HG02973 (cell line): Measurements from ENCODE around the gene MCRIP2.

ENCODE experiments used
- ATAC-seq: cut with Tn5 transposase; IDR thresholded peaks from one replicate; pipeline ENCODE4 v1.9.1; 2021; ENCODE audit warnings: moderate library complexity; ENCODE audit not compliant: unreplicated experiment

The MCRIP2 gene

DNA sequence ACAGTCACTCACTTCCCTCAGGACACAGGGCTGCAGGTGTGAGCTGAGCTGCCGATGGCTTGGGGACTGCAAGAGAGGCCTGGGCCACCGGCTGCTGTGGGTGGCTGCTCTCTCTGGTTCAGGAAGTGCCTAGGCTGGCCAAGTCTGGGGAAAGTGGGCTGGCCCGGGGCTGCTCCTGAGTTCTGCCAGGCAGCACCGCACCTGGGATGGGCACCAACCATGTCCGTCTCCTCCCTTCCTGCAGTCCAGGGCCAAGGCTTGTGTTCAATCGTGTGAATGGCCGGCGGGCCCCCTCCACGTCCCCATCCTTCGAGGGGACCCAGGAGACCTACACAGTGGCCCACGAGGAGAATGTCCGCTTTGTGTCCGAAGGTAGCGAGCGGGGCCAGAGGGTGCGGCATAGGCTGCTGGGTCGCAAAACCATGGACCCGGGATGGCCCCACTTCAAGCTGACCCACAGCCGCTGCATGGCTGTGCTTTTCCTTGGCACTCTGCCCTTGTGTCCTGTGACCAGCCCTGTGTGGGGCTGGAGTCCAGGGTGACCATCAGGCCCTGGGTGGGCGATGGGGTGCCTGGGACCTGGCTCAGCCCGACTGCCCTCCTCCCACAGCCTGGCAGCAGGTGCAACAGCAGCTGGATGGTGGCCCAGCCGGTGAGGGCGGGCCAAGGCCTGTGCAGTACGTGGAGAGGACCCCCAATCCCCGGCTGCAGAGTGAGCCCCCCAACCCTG, 5.7 kb downstream of the MCRIP2 start:
- no peak for ATAC-seq

- no peak for ATAC-seq
These were observed 6.6 kb downstream of the MCRIP2 start for GRCh38 chr16:648071-648780.

DNA sequence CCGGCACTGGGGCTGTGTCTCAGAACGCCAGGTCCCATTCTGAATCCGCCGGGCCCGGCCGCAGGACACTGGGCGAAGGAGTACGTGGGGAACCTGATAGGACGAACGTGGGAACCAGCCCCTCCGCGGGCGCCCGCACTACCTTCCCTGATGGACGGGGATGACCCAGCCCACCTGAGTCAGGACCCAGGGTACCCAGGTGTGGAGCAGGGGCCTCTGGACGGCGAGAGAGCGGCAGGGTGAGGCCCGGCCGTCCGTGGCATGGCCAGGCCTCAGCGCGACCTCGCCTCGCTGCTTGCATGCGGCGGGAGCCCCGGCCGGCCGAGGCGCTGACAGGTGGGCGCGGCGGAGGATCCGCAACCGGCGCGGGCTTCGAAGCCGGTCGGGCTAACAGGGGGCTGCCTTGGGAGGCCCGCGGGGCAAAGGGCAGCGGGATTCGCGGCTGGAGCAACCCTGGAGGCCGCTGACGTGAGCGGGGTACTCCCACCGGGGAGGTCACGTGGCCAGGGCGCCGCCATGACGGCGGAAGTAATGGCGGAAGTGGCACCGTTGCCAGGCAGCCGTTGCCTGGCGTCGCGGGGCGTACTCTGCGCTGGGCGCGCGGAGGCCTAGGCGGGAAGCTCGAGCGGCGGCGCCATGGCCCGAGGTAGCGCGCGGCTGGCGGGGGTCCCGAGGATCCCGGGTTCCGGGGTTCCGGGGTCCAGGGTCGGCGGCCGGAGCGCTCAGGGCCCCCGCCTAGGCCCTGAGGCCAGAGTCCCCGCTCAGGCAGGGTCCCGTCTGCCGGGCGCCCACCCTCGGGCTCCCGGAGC, 7.4 kb downstream of the MCRIP2 start, which contains the start of gene WDR90:
WDR90 (plus strand) TSS at position 585 of the 809 bp plus-strand sequence; CDS start at position 637, 52 bp downstream.
- peak; percentile 52 for ATAC-seq

DNA sequence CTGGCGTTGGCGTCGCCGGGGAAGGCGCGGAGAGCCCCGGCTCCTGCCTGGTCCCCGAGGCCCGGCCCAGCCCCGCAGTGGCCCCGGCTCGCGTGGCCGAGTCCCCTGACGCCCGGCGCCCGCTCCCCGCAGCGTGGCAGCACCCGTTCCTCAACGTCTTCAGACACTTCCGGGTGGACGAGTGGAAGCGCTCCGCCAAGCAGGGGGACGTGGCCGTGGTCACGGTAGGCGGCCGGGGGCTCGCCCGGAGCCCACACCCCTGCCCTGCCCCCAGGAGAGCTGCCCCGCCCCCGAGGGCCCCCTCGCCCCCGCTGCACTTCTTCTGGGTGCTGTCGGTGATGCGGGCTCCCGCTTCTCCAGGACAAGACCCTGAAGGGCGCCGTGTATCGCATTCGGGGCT, 8.0 kb downstream of the MCRIP2 start:
- peak; percentile 1 for ATAC-seq

- ATAC-seq: no peak
These were observed 10.2 kb downstream of the MCRIP2 start for GRCh38 chr16:651844-652243.

- ATAC-seq: no peak
These were observed 11.1 kb downstream of the MCRIP2 start for GRCh38 chr16:652454-653305.

DNA sequence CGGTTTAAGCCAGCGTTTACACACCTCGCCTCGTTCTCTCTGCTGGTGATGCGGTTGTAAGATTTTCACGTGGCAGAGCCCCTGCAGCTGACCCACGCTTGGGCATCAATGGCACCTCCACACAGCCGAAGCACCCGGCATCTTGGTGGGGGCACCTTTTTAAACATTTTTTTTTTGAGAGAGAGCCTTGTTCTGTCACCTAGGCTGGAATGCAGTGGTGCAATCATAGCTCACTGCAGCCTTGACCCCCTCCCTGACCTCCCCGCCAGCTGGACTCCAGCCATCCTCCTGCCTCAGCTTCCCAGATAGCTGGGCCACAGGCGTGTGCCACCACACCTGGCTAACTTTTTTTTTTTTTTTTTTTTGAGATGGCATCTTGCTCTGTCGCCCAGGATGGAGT, 12.4 kb downstream of the MCRIP2 start:
- no peak for ATAC-seq

DNA sequence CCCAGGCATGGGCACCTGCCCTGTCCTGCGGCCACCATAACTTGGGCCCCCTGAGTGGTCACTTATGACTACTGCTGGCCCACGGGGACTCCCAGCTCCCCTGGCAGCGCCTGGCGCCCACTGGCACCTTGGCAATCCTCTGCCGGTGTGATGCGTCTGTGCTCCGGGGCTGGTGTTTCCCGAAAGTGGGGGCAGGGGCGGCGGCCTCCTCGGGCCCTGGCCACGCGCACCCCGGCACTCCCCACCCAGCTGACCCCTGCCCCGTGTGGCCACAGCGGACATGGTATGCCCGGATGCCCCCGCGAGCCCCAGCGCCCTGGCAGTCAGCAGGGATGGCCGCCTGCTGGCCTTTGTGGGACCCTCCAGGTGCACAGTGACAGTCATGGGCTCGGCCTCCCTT, 15.9 kb downstream of the MCRIP2 start:
- no peak for ATAC-seq

GRCh38 chr16:658679-659571, 17.3 kb downstream of the MCRIP2 start:
- no peak for ATAC-seq

GRCh38 chr16:659618-660017, 18.0 kb downstream of the MCRIP2 start:
- ATAC-seq: no peak

DNA sequence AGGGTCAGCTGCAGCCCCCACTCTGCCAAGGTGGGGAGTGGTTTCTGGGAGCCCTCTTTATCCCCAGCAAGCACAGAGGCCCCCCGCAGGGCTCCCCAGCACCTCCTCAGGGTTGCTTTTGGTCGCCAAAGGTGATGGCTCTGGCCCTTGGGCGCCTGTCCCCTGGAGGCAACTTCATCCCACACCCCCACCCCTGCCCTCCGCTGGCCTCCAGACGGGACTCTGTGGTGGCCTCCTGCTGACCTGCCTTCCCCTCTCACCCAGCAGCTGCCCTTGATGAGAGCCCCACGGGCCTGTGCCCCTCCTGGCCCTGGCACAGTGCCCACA, 18.5 kb downstream of the MCRIP2 start:
- no peak for ATAC-seq

DNA sequence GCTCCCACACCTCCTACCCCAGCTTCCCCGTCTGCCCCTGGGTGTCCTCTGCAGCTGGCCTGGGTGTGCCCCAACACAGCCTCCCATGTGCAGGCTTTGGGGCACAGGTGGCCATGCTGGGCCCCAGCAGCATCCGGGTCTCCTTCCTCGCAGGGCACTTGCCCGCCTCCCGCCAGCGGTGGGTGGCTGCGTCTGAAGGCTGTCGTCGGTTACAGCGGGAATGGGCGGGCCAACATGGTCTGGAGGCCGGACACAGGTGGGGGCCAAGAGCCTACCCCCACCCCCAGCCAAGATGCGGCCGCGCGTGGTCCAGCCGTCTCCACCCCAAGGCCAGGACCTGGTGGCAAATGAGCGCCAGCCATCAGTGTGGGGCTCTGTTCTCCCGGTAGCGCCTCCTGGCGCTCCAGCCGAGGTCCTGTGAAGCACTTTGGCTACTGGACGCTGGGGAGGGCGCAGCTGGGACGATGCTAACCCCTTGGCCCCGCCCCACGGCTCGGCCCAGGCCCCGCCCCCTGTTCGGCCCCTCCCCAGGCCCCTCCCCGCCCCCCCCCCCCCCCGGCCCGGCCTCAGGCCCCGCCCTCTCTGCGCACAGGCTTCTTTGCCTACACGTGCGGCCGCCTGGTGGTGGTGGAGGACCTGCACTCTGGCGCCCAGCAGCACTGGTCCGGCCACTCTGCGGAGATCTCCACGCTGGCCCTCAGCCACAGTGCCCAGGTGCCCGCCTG, 19.0 kb downstream of the MCRIP2 start:
- ATAC-seq: no peak

GRCh38 chr16:661184-661821, 19.7 kb downstream of the MCRIP2 start:
- no peak for ATAC-seq

GRCh38 chr16:662095-662494, 20.5 kb downstream of the MCRIP2 start:
- ATAC-seq: no peak

DNA sequence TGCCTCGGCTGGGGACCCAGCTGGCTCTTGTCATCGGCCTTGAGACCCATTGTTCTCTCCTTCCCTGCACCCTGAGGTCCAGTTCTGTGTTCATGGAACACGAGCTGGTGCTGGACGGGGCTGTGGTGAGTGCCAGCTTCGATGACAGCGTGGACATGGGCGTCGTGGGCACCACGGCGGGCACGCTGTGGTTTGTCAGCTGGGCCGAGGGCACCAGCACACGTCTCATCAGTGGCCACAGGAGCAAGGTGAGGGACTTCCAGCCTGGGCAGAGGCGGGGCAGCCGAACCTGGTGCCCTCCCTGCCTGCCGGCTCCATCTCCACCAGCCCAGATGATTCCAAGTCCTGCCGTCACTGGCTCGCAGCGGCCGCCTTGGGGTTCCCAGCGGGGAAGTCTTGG, 21.0 kb downstream of the MCRIP2 start:
- ATAC-seq: no peak

- ATAC-seq: no peak
These were observed 24.9 kb downstream of the MCRIP2 start for GRCh38 chr16:666572-666971.

DNA sequence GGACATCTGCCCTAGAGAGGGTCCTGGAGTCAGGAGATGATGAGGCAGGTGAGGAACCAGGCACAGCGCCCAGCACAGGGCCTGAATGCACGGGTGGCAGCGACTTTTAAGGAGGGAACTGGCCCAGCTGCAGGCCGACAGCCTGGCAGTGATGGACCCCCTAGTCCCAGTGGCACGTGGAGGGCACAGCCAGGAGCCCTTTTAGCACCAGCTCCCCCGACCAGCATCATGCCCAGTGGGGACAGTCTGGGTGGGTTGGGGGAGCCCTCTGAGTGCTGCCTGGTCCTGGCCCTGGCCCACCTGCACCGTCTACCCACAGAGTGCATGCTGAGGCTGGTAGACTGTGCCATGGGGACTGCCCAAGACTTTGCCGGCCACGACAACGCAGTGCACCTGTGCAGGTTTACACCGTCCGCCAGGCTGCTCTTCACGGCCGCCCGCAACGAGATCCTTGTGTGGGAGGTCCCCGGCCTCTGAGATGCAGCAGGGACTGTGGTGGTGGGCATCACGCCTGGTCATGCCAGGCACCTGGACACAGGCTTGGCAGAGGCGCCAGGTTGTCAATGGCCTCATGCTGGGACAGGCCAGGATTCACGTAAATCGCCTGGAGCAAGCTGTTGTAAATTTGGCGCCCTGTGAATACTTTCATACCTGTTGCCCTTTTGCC, 25.6 kb downstream of the MCRIP2 start:
- no peak for ATAC-seq
